ENCODE measurements around the gene NTRK2. TPM values are rescaled to one million over a fixed set of nuclear protein-coding genes. Genes with fewer than 3 reads are reported as not detected.

The NTRK2 gene
- total and polyA plus RNA-seq, 3 donors from 2014 or later: 5.3 to 10.8 (median 5.6) TPM

DNA sequence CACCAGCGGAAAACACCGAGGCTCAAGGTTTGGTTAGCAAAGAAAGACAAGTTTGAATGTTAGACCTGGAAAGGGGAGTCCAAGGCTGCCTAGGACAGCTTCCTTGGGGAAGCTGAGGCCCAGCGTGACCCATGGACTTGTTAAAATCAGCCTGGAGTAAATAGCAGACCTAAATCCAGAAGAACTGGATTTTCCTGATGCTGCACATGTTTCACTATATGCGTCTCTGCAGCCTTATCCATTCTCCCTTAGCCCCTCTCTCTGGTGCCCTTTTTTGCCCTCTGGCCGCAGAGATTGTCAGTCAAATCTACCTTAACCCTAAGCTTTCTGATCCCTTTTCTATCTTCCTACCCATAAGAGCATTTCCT is 119.9 kb downstream of the NTRK2 start:
- no peaks in the 10 kb centered on the region for H3K27me3 ChIP-seq
- H3K9me3 ChIP-seq: no peaks in the 10 kb centered on the region
- WGBS, 2 donors: 92 to 96% methylated on average over 5 of the region's 5 CpGs
- H3K27ac ChIP-seq: no peak overlapping the region
- TF ChIP-seq, protein P1, sequence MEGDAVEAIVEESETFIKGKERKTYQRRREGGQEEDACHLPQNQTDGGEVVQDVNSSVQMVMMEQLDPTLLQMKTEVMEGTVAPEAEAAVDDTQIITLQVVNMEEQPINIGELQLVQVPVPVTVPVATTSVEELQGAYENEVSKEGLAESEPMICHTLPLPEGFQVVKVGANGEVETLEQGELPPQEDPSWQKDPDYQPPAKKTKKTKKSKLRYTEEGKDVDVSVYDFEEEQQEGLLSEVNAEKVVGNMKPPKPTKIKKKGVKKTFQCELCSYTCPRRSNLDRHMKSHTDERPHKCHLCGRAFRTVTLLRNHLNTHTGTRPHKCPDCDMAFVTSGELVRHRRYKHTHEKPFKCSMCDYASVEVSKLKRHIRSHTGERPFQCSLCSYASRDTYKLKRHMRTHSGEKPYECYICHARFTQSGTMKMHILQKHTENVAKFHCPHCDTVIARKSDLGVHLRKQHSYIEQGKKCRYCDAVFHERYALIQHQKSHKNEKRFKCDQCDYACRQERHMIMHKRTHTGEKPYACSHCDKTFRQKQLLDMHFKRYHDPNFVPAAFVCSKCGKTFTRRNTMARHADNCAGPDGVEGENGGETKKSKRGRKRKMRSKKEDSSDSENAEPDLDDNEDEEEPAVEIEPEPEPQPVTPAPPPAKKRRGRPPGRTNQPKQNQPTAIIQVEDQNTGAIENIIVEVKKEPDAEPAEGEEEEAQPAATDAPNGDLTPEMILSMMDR (IDR thresholded peaks at IDR 0.05): no peak
- TF ChIP-seq POLR2A (IDR thresholded peaks at IDR 0.05): no peak
- no peaks in the 10 kb centered on the region for H3K4me1 ChIP-seq
- no peak overlapping the region for H3K4me3 ChIP-seq
- intact Hi-C loops (cut with DNase I; ENCODE audit: low total_unique reads): no loop called here
- no peaks in the 10 kb centered on the region for H3K36me3 ChIP-seq (ENCODE audit: low read depth, missing control alignments)
- DNase-seq: no peak

DNA sequence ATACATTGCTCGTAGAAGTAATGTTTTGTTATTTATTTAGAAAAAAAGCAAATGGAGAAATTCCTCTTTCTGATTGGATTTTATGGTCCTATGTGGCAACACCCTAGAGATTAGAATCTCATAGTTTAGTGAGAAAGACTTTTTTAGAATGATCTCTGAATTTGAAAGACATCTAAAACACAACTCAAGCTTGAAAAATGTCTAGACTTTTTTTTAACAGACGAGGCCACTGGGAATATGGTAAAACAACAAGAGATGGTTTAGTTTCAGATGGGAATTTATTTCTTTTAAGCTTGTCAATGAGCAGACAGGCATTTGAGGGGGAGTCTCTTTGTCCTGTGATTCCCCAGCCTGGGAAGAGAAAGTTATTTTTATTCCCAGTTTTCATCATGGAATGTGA is 122.1 kb downstream of the NTRK2 start:
- Histone ChIP-seq H3K4me1 (no peaks in the 10 kb centered on the region), H3K36me3 (ENCODE audit: low read depth, missing control alignments) (no peaks in the 10 kb centered on the region), H3K27me3 (no peaks in the 10 kb centered on the region), H3K4me3 (no peak overlapping the region), H3K27ac (no peak overlapping the region), H3K9me3 (no peaks in the 10 kb centered on the region)
- DNase-seq: no peak
- intact Hi-C loops (cut with DNase I; ENCODE audit: low total_unique reads): no loop called here
- 77 to 87% methylated on average over 2 of the region's 2 CpGs for WGBS, 2 donors
- TF ChIP-seq, protein P1 (IDR thresholded peaks at IDR 0.05): no peak
- no peak for TF ChIP-seq POLR2A (IDR thresholded peaks at IDR 0.05)

DNA sequence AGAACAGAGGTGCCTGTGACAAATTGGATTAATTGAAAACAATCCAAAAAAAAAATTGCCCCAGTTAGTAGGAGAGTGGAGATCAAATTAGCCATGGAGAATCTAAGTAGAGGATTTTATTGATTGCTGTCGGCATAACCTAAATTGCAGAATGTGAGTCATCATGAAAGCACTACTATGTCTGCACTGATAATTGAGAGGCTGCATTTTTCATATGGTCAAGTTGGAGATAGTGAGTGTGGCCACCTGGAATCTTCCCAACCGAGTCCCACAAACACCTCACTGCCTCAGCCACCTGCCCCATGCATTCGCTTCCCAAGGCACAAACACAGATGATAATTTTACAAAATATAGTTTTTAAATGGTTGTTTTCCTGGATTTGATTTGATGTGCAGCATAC is 123.7 kb downstream of the NTRK2 start:
- H3K27ac ChIP-seq: no peak overlapping the region
- TF ChIP-seq, protein P1 (IDR thresholded peaks at IDR 0.05): no peak
- TF ChIP-seq POLR2A (IDR thresholded peaks at IDR 0.05): no peak
- H3K9me3 ChIP-seq: no peaks in the 10 kb centered on the region
- 87 to 88% methylated on average over 3 of the region's 3 CpGs for WGBS, 2 donors
- intact Hi-C loops (cut with DNase I; ENCODE audit: low total_unique reads): no loop called here
- DNase-seq: no peak
- no peaks in the 10 kb centered on the region for H3K36me3 ChIP-seq (ENCODE audit: low read depth, missing control alignments)
- no peak overlapping the region for H3K4me3 ChIP-seq
- H3K27me3 ChIP-seq: no peaks in the 10 kb centered on the region
- no peaks in the 10 kb centered on the region for H3K4me1 ChIP-seq

DNA sequence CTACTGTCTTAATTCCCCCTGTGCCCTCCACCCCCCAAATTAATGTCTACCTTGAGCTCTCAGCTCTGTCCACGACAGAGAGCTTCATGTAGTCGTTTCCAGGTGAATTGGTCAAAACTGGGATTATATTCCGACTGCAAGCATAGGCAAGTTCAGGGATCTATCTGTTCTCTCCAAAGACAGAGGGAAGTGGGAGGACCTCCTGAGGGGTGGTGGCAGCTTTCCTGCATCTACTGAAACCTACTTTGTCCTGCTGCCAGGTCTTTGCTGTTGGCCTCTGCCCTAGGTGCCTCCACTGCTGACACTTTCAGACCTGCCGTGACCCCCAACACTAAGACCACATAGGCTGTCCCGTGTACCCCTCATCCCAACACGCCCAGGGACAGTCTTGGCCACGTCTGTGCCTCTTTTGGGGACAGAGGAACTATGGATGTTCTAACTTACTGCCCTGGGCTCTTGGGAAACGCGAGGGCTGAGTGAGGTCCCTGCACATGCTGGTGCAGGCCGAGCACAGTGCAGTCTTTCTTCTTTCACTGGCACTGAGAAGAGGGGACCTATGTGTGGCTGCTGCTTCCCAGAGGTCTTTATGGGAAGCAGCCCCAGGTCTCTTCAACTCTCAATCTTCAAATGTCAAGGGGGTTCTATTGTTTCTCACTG is 125.6 kb downstream of the NTRK2 start:
- DNase-seq: no peak
- Histone ChIP-seq H3K27ac (no peak overlapping the region), H3K4me1 (no peaks in the 10 kb centered on the region), H3K36me3 (ENCODE audit: low read depth, missing control alignments) (no peaks in the 10 kb centered on the region), H3K4me3 (no peak overlapping the region), H3K27me3 (no peaks in the 10 kb centered on the region), H3K9me3 (no peaks in the 10 kb centered on the region)
- TF ChIP-seq, protein P1 (IDR thresholded peaks at IDR 0.05): no peak
- no peak for TF ChIP-seq POLR2A (IDR thresholded peaks at IDR 0.05)
- intact Hi-C loops (cut with DNase I; ENCODE audit: low total_unique reads): no loop called here
- 87 to 92% methylated on average over 6 to 10 of the region's 10 CpGs for WGBS, 2 donors

DNA sequence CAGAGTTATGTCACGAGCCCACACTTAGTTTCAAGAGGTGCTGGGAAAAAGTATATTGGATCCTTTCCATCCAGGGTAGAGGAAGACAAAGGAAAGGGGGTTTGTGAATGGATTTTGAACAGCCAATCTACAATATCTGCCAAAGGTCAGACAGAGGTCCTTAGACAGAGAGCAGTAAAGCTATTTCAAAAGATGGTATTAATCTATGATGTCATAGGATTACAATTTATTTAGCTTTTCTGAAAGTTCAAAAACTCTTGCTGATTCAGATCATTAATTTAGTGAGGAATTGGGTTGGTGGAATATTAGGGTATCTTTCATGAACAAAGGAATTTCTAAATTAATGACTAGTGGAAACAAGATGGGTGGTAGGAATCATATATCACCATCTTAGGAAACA is 126.9 kb downstream of the NTRK2 start:
- H3K9me3 ChIP-seq: no peaks in the 10 kb centered on the region
- intact Hi-C loops (cut with DNase I; ENCODE audit: low total_unique reads): no loop called here
- H3K36me3 ChIP-seq (ENCODE audit: low read depth, missing control alignments): no peaks in the 10 kb centered on the region
- no peak overlapping the region for H3K27ac ChIP-seq
- DNase-seq: no peak
- no peak overlapping the region for H3K4me3 ChIP-seq
- TF ChIP-seq, protein P1 (IDR thresholded peaks at IDR 0.05): no peak
- TF ChIP-seq POLR2A (IDR thresholded peaks at IDR 0.05): no peak
- WGBS, 2 donors: 88% methylated on average over 1 of the region's 1 CpG
- no peaks in the 10 kb centered on the region for H3K4me1 ChIP-seq
- no peaks in the 10 kb centered on the region for H3K27me3 ChIP-seq
